Measurements from ENCODE around the gene UTP4.
A peak's percentile ranks its signal among the peaks of the same experiment; 100 is the strongest.

Gene UTP4

GRCh38 chr16:69180011-69180338, 47.5 kb downstream of the UTP4 start:
- DNase-seq = no peak

- DNase-seq = no peak
Observed at GRCh38 chr16:69182730-69183416, 50.4 kb downstream of the UTP4 start.

- DNase-seq = peak; percentile 28
Observed at GRCh38 chr16:69186642-69187445, 54.4 kb downstream of the UTP4 start, which contains the start of gene SNTB2. SNTB2 (plus strand) TSS chr16:69187164; CDS start chr16:69187167, 3 bp downstream.

GRCh38 chr16:69187446-69188235, 55.2 kb downstream of the UTP4 start:
- DNase-seq = no peak

GRCh38 chr16:69188236-69188549, 55.7 kb downstream of the UTP4 start:
- DNase-seq = peak; percentile 81

- DNase-seq = no peak
Observed at GRCh38 chr16:69188716-69189115, 56.3 kb downstream of the UTP4 start.

- no peak for DNase-seq
Observed at GRCh38 chr16:69190046-69190588, 57.7 kb downstream of the UTP4 start.

GRCh38 chr16:69190598-69190997, 58.1 kb downstream of the UTP4 start:
- DNase-seq = no peak

- DNase-seq = no peak
Observed at GRCh38 chr16:69191136-69191535, 58.7 kb downstream of the UTP4 start.

- no peak for DNase-seq
Observed at GRCh38 chr16:69193855-69194254, 61.4 kb downstream of the UTP4 start.

GRCh38 chr16:69194488-69194887, 62.0 kb downstream of the UTP4 start:
- DNase-seq = no peak

- no peak for DNase-seq
Observed at GRCh38 chr16:69195369-69196029, 63.0 kb downstream of the UTP4 start.

- DNase-seq = no peak
Observed at GRCh38 chr16:69197573-69197972, 65.1 kb downstream of the UTP4 start.

- no peak for DNase-seq
Observed at GRCh38 chr16:69199382-69199781, 66.9 kb downstream of the UTP4 start.

- no peak for DNase-seq
Observed at GRCh38 chr16:69201291-69201690, 68.8 kb downstream of the UTP4 start.

GRCh38 chr16:69201787-69202186, 69.3 kb downstream of the UTP4 start:
- DNase-seq = no peak

GRCh38 chr16:69204172-69204571, 71.7 kb downstream of the UTP4 start:
- DNase-seq = no peak

GRCh38 chr16:69209735-69210134, 77.3 kb downstream of the UTP4 start:
- DNase-seq = no peak

- no peak for DNase-seq
Observed at GRCh38 chr16:69217433-69217832, 85.0 kb downstream of the UTP4 start.

Data from NCI-H446 treated with DMSO at 0.1 percent for 48 hours (cell line).